Loucy (cell line): Measurements from ENCODE around the gene MBNL2.

ENCODE experiments used
- H2AFZ ChIP-seq: fragments of 200-600 bp; sonication (generic); 2 replicates; pipeline ENCODE4 v1.6.0; 2016; ENCODE audit warnings: antibody characterized with exemption, mild to moderate bottlenecking, low read length, moderate library complexity
- H3F3A ChIP-seq: fragments of 200-600 bp; 2 replicates; pipeline ENCODE4 v1.6.0; 2016; ENCODE audit warnings: antibody characterized with exemption, low read depth, mild to moderate bottlenecking
- H3K27me3 ChIP-seq: fragments of 200-600 bp; sonication (generic); 2 replicates; pipeline ENCODE4 v1.6.1; 2014; ENCODE audit warnings: low read length, mild to moderate bottlenecking; ENCODE audit not compliant: insufficient read depth, poor library complexity, severe bottlenecking
- H3K36me3 ChIP-seq: fragments of 200-600 bp; sonication (generic); 2 replicates; pipeline ENCODE4 v1.6.1; 2016; ENCODE audit warnings: low read length; ENCODE audit not compliant: insufficient read depth
- H3K4me1 ChIP-seq: fragments of 200-600 bp; sonication (generic); 2 replicates; pipeline ENCODE4 v1.5.1; 2014; ENCODE audit warnings: low read length, mild to moderate bottlenecking; ENCODE audit not compliant: insufficient read depth, poor library complexity, severe bottlenecking
- H3K4me2 ChIP-seq: fragments of 200-600 bp; sonication (generic); 2 replicates; pipeline ENCODE4 v1.6.0; 2014; ENCODE audit warnings: antibody characterized with exemption, low read length, low read depth, mild to moderate bottlenecking; ENCODE audit not compliant: poor library complexity, severe bottlenecking
- H3K4me3 ChIP-seq: fragments of 200-600 bp; sonication (generic); 2 replicates; pipeline ENCODE4 v1.5.1; 2014; ENCODE audit warnings: low read length, mild to moderate bottlenecking, mixed read lengths; ENCODE audit not compliant: poor library complexity, severe bottlenecking
- H3K79me2 ChIP-seq: fragments of 200-600 bp; sonication (generic); 2 replicates; pipeline ENCODE4 v1.6.1; 2014; ENCODE audit warnings: low read length; ENCODE audit not compliant: insufficient read depth
- H3K9ac ChIP-seq: fragments of 200-600 bp; sonication (generic); 2 replicates; pipeline ENCODE4 v1.6.0; 2014; ENCODE audit warnings: mild to moderate bottlenecking, low read depth, low read length, moderate library complexity; ENCODE audit not compliant: poor library complexity, severe bottlenecking
- H3K9me2 ChIP-seq: fragments of 200-600 bp; sonication (generic); replicated peaks from 2 replicates; pipeline ENCODE4 v1.6.1; 2016; ENCODE audit warnings: low read depth, low read length, mixed read lengths
- H3K9me3 ChIP-seq: fragments of 200-600 bp; sonication (generic); 2 replicates; pipeline ENCODE4 v1.6.1; 2014; ENCODE audit warnings: mild to moderate bottlenecking, antibody characterized with exemption, low read length, low read depth; ENCODE audit not compliant: insufficient read depth
- H4K20me1 ChIP-seq: fragments of 200-600 bp; sonication (generic); 2 replicates; pipeline ENCODE4 v1.6.0; 2014; ENCODE audit warnings: antibody characterized with exemption, low read length, mild to moderate bottlenecking; ENCODE audit not compliant: insufficient read depth, poor library complexity, severe bottlenecking
- CTCF ChIP-seq: fragments of 200-600 bp; sonication (generic); conservative IDR thresholded peaks from 2 replicates; pipeline ENCODE4 v1.5.1; 2014; ENCODE audit warnings: mild to moderate bottlenecking, antibody characterized with exemption, low read length
- EZH2phosphoT487 ChIP-seq: fragments of 200-600 bp; IDR thresholded peaks from 2 replicates; pipeline ENCODE4 v1.6.1; 2018; ENCODE audit warnings: antibody characterized with exemption, mild to moderate bottlenecking, moderate library complexity, borderline replicate concordance

The MBNL2 gene

GRCh38 chr13:97306645-97307044, 84.5 kb downstream of the MBNL2 start:
- H3K4me2 ChIP-seq = no peak overlapping the region
- H3K79me2 ChIP-seq = no peaks in the 10 kb centered on the region
- no peaks in the 10 kb centered on the region for H4K20me1 ChIP-seq
- no peak overlapping the region for H2AFZ ChIP-seq
- no peaks in the 10 kb centered on the region for H3K9me3 ChIP-seq
- no peak overlapping the region for H3K4me3 ChIP-seq
- TF ChIP-seq CTCF (no peak), EZH2phosphoT487 (no peak)
- no peaks in the 10 kb centered on the region for H3K4me1 ChIP-seq
- H3K9ac ChIP-seq = no peak overlapping the region
- no peaks in the 10 kb centered on the region for H3K9me2 ChIP-seq
- H3K36me3 ChIP-seq = no peaks in the 10 kb centered on the region
- H3F3A ChIP-seq = no peaks in the 10 kb centered on the region
- H3K27me3 ChIP-seq = no peaks in the 10 kb centered on the region

- TF ChIP-seq EZH2phosphoT487 (no peak), CTCF (no peak)
- H3K4me1 ChIP-seq = no peaks in the 10 kb centered on the region
- H3K9me3 ChIP-seq = no peaks in the 10 kb centered on the region
- no peaks in the 10 kb centered on the region for H3F3A ChIP-seq
- no peak overlapping the region for H3K4me2 ChIP-seq
- H4K20me1 ChIP-seq = no peaks in the 10 kb centered on the region
- H3K9ac ChIP-seq = no peak overlapping the region
- no peaks in the 10 kb centered on the region for H3K27me3 ChIP-seq
- H2AFZ ChIP-seq = no peak overlapping the region
- no peaks in the 10 kb centered on the region for H3K9me2 ChIP-seq
- H3K36me3 ChIP-seq = no peaks in the 10 kb centered on the region
- no peaks in the 10 kb centered on the region for H3K79me2 ChIP-seq
- H3K4me3 ChIP-seq = no peak overlapping the region
These were observed 85.2 kb downstream of the MBNL2 start for GRCh38 chr13:97307118-97307881.

GRCh38 chr13:97307882-97308624, 85.9 kb downstream of the MBNL2 start:
- TF ChIP-seq CTCF = no peak
- no peak for TF ChIP-seq EZH2phosphoT487
- H3F3A ChIP-seq = no peaks in the 10 kb centered on the region
- no peaks in the 10 kb centered on the region for H4K20me1 ChIP-seq
- no peak overlapping the region for H3K4me3 ChIP-seq
- H3K4me1 ChIP-seq = no peaks in the 10 kb centered on the region
- H3K27me3 ChIP-seq = no peaks in the 10 kb centered on the region
- no peak overlapping the region for H3K9ac ChIP-seq
- H3K9me3 ChIP-seq = no peaks in the 10 kb centered on the region
- H3K9me2 ChIP-seq = no peaks in the 10 kb centered on the region
- no peak overlapping the region for H2AFZ ChIP-seq
- no peaks in the 10 kb centered on the region for H3K36me3 ChIP-seq
- no peaks in the 10 kb centered on the region for H3K79me2 ChIP-seq
- H3K4me2 ChIP-seq = no peak overlapping the region
